HG03175 (cell line): ENCODE data around the gene ZNF71.

Experiments used
- ATAC-seq: cut with Tn5 transposase; IDR thresholded peaks from one replicate; pipeline ENCODE4 v1.9.1; 2021; ENCODE audit warnings: mild to moderate bottlenecking, moderate library complexity; ENCODE audit not compliant: unreplicated experiment

The ZNF71 gene

DNA sequence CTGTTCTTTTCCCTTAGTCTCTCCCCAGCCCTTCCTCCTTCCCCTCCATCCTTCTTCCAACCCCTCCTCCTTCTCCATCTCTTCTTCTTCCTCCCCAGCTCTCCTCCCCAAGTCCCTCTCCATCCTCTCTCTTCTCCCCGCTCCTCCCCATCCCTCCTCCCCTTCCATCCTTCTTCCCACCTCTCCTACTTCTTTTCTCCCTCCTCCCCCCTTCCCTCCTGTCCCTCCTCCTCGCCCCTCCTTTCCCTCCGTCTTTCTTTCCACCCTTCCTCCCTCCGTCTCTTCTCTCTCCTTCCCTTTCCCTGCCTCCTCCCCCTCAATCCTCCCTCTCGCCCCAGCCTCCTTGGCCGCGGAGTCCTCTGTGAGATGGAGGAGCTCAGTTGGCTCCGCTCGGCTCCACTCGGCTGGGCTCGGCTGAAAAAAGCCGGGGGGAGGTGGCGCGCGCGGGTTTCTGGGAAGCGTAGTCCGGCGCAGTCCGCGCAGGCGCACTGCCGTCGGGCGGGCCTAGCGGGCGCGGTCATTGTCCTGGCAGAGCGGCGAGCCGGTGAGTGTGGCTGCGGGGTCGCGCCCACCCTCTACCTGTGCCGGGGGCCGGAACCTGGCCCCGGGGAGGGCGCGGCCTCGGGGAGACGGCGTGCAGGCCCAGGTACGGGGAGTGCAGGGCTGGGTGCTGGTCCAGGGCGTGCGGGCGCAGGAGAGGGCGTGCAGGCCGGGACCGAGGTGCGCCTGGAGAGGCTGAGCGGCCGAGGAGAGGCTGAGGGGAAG, at the start of gene ZNF71:
Gene ZNF71 (plus strand): TSS at position 520 of the 765 bp plus-strand sequence. CDS start 6,257 bp downstream, outside the sequence.
- ATAC-seq = peak; percentile 96

DNA sequence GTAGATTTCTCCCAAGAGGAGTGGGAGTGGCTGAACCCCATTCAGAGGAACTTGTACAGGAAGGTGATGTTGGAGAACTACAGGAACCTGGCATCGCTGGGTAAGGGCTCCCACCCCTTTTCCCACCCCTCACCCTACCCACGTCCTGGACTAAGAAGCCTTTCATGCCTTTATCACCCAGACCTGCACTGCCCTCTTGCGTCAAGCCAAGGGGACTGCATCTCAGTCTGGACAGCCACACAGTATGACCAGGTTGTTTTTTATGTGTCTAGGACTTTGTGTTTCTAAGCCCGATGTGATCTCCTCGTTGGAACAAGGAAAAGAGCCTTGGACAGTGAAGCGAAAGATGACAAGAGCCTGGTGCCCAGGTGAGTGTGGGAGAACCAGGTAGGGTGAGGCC, 47.6 kb upstream of the ZNF71 start:
- ATAC-seq = no peak

DNA sequence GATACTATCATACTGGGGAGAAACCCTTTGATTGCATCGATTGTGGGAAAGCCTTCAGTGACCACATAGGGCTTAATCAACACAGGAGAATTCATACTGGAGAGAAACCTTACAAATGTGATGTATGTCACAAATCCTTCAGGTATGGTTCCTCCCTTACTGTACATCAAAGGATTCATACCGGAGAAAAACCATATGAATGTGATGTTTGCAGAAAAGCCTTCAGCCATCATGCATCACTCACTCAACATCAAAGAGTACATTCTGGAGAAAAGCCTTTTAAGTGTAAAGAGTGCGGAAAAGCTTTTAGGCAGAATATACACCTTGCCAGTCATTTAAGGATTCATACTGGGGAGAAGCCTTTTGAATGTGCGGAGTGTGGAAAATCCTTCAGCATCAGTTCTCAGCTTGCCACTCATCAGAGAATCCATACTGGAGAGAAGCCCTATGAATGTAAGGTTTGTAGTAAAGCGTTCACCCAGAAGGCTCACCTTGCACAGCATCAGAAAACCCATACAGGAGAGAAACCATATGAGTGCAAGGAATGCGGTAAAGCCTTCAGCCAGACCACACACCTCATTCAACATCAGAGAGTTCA, 40.7 kb upstream of the ZNF71 start:
- ATAC-seq = no peak

- no peak for ATAC-seq
These were observed 32.3 kb upstream of the ZNF71 start for GRCh38 chr19:56562766-56563165.

GRCh38 chr19:56566904-56567273, 28.2 kb upstream of the ZNF71 start:
- ATAC-seq = peak; percentile 29

GRCh38 chr19:56567274-56568120, 27.6 kb upstream of the ZNF71 start, which contains the start of gene ZNF470:
Gene ZNF470, plus strand, starts transcription at chr19:56567468. Its CDS starts 2,844 bp downstream, at chr19:56570312.
- ATAC-seq = peak; percentile 97

DNA sequence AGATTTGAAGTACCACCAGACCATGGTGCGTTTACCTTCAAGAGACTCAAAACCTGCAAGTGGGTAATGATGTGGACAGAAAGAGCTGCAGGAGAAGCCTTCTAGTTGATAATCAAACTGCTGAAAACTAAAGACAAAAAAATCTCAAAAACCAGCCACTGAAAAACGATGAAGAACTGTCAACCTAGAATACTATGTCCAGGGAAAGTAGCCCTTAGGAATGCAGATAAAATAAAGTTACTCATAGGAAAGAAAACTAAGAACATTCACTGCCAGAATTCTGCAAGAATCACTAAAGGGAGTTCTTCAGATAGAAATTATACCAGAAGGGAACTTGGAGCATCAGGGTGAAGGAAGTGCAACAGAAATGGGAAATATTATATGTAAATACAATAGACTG, 22.5 kb upstream of the ZNF71 start:
- no peak for ATAC-seq

DNA sequence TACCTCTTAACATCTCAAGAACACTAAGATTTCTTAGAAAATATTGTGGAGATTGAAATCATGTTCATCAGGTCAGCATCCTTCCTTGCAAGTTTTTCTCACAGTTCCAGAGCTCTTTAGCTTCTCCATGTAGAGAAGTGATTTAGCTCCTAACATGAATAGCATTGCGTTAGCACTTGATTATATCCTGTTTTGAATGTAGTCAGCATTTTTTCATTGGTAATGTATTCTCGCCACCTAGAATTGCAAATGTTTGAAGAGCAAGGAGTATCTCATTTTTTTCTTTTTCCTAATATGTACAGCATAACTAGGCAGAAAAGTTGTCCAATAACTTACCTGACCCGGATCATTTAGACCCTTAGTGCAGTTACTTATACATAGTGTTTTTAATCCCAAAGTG, 21.2 kb upstream of the ZNF71 start:
- no peak for ATAC-seq

DNA sequence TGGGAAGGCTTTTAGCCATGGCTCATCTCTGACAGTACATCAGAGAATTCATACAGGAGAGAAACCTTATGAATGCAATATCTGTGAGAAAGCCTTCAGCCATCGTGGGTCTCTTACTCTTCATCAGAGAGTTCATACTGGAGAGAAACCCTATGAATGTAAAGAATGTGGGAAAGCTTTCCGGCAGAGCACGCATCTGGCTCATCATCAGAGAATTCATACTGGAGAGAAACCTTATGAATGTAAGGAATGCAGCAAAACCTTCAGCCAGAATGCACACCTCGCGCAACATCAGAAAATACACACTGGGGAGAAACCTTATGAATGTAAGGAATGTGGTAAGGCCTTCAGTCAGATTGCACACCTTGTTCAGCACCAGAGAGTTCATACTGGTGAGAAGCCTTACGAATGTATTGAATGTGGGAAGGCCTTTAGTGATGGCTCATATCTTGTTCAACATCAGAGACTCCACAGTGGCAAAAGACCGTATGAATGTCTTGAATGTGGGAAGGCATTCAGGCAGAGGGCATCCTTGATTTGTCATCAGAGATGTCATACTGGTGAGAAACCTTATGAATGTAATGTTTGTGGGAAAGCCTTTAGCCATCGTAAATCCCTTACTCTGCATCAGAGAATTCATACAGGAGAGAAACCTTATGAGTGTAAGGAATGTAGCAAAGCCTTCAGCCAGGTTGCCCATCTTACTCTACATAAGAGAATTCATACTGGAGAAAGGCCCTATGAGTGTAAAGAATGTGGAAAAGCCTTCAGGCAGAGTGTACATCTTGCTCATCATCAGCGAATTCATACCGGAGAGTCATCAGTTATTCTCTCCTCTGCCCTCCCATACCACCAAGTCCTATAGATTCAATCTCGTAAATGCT, 17.1 kb upstream of the ZNF71 start:
- ATAC-seq = no peak

DNA sequence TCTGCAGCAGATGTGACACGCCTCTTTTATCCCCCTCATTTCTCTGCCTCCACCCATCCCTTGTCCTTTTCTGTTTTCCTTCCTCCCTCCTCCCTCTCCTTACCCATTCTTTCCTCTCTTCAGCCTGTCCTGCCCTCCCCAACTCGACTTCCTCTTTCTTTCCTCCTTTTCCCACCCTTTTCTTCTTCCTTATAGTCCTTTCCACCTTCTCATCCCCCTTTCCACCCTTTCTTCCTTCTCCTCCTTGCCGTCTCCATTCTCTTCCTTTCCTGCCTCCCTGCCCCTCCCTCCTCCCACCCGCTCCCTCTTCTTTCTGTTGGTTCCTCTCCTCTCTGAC, 688 bp upstream of the ZNF71 start:
- ATAC-seq = no peak

DNA sequence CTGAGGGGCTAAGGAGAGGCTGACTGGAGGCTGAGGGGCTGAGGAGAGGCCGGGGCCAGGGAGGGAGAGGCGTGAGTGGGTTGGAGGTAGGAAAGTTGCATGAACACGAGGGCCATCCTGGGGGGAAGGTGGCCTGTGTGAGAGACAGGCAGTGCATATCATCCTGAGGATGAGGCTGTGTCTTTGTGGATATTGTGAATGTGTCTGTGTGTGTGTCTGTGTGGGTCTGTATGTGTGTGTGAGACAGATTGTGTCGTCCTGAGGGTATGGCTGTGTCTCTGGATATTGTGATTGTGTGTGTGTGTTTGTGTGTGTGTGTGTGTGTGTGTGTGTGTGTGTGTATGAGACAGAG, 422 bp downstream of the ZNF71 start:
- no peak for ATAC-seq

DNA sequence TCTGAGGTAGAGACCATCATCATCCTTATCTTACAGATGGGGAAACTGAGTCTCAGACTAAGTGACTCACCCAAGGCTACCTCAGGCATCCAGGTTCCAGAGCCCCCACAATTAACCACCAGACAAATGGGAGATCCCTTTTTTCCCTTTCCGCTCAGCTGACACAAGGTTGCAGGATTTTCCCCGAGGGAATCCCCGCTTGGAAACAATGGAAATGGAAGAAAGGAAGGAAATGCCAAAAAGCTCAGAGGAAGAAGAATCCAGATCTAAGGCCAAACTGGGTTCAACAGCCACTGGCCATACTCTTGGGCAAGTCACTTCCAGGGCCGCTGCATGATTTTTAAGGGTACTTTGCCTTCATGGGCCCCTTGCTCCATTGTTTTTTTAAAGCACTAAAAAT, 1.6 kb downstream of the ZNF71 start:
- ATAC-seq = no peak

GRCh38 chr19:56597696-56598095, 2.6 kb downstream of the ZNF71 start:
- ATAC-seq = no peak

DNA sequence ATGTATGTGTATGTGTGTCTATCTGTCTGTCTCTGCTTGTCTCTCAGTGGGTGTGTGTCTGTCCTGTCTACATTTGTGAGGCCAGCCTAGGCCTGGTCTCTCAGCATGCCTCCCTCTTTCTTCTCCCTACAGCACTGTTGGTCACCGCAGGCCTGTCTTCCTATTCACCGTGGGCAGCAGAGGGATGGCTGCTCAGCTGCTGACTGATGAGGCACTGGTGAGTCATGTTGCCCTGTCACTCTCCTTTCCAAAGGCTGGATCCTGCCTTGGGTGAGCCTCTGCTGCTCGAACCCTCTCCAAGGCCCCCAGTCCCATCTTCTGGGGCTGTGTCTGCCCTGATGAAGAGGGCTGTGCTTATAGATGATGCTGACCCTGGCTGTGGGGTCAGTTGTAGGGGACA, 6.3 kb downstream of the ZNF71 start:
- ATAC-seq = no peak

GRCh38 chr19:56603829-56604228, 8.7 kb downstream of the ZNF71 start:
- ATAC-seq = no peak

DNA sequence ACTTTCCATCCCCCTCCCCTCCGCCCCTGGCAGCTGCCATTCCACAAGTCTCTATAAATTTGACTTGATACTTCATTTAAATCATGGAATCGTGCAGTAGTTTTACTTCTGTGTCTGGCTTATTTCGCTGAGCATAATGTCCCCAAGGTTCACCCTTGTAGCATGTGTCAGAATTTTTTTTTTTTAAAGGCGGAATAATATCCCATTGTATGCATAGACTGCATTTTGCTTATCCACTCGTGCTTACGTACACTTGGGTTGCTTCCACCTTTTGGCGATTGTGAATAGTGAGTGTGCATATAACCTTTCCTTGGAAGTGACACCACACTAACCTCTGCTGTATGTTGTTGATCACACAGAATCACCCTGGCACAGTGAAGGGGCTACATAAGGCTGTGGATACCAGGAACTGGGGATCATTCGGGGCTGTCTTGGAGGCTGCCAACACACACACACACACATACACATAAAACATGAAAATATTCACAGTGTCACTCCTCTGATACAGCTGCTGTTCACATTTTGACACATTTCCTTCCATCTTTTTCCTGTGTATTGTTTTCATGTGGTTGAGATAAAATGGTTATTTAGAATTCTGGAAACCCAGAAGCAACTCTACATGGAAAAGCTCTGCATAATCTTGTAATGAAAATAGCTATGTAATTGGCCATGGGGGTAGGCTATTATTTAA, 13.3 kb downstream of the ZNF71 start:
- ATAC-seq = no peak

DNA sequence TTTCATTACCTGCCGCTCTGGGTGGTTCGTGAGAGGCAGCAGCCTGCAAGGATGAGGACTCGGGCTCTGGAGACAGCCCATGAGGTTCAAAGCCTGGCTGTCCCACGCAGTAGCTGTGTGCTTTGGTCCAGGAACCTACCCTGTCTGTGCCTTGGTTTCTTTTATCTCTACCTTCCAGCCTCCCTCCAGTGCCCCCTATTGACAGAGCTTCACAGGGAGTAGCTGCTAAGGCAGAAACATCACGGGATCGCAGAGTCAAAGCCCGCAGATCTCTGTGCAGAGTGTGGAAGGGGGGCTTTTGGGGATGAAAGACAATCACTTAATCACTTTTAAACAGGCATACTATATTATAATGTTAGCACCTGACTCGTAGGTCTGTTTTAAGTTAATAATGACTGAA, 16.2 kb downstream of the ZNF71 start:
- no peak for ATAC-seq

DNA sequence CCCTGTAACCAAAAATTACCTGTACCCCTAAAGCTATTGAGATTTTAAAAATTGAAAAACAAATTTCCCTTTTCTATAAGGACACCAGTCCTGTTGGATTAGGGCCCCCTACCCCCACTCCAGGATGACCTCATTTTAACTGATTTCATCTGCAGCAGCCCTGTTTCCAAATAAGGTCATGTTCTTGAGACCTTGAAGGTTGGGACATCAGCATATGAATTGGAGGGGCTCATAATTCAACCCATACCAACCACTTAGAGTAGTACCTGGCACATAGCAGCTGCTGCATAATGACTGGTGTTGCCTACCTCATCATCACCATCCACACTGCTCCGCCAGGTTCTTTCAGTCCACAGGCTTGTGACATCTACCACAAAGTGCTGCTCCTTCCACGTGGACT, 17.6 kb downstream of the ZNF71 start:
- ATAC-seq = no peak

GRCh38 chr19:56613639-56614038, 18.5 kb downstream of the ZNF71 start:
- ATAC-seq = no peak

DNA sequence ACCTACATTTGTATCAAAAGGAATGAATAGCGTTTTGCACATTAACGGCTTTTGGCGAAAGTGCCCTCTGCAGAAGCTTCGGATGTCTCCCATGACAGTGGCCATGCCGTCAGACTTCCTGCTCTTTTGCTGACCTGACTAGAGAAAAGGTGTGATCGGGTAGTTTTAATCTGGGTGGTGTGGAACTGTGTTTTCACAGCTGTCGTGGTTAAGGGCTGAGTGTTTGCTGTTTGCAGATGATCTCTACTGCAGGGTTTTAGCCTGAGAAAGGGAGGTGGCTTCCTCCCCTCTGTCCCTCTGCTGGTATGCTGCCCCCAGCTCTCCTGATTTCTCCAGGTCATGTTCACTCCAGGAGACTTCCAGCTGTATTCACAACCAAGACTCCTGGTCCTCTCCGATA, 22.4 kb downstream of the ZNF71 start:
- ATAC-seq = no peak
